ENCODE results near the gene CNTN6. TPM values are rescaled to one million over a fixed set of nuclear protein-coding genes. Genes with fewer than 3 reads are reported as not detected.

CNTN6 gene
- total and polyA plus RNA-seq, 2 experiments from 2014 or later, result not detected

- no peaks in the 10 kb centered on the region for H3K36me3 ChIP-seq (ENCODE audit: insufficient read depth)
- Mint-ChIP-seq H3K4me1 (no peaks in the 10 kb centered on the region), H3K27me3 (ENCODE audit: insufficient read depth, low read depth, poor library complexity) (peaks cover 2% of the 10 kb centered on the region), H3K27ac (no peak overlapping the region), H3K36me3 (ENCODE audit: low read depth) (peaks cover 14% of the 10 kb centered on the region; the same call in 1 of the 3 replicates), H3K4me3 (no peak overlapping the region), H3K9me3 (peaks cover 93% of the 10 kb centered on the region)
- H3K4me1 ChIP-seq (ENCODE audit: insufficient read depth), result peaks cover 5% of the 10 kb centered on the region; the same call in 1 of the 2 replicates
- H3K9me2 ChIP-seq (ENCODE audit: insufficient read depth), result no peaks in the 10 kb centered on the region
- H2AFZ ChIP-seq, result no peak overlapping the region
- H3F3A ChIP-seq (replicated peaks; ENCODE audit: low read depth), result no peaks in the 10 kb centered on the region
- H3K4me2 ChIP-seq, result no peak overlapping the region
- no peak for ATAC-seq
- no peak overlapping the region for H3K4me3 ChIP-seq
- no peaks in the 10 kb centered on the region for H3K79me2 ChIP-seq (replicated peaks; ENCODE audit: insufficient read depth)
- DNase-seq (ENCODE audit: low spot score), result no peak
- TF ChIP-seq CTCF (conservative IDR thresholded peaks at IDR 0.05; ENCODE audit: low read depth in 2 of 2) (no peak), EZH2phosphoT487 (IDR thresholded peaks at IDR 0.05; ENCODE audit: unreplicated experiment) (no peak)
- H3K27me3 ChIP-seq (ENCODE audit: insufficient read depth), result no peaks in the 10 kb centered on the region
- H4K20me1 ChIP-seq (replicated peaks; ENCODE audit: insufficient read depth), result no peaks in the 10 kb centered on the region
- no peak overlapping the region for H3K27ac ChIP-seq (ENCODE audit: low read depth)
These were observed 281.6 kb downstream of the CNTN6 start for GRCh38 chr3:1374471-1374870.

DNA sequence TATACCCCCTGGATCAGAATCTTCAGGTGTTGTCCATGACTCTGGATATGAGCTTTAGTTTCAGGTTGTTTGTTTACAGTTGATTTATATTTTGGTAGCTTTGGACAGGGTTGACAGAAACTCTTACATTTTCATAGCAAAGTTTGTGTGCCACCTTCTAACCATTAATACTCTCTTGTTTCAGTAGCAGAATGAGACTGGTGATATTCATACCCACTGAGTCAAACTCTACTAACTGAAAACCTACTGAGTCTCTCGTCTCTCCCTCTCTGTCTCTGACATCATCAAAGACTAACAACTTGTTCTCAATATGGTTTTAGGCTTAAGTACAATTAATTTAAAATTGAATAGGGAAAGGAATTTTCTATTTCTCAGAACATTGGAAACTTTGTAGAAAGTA is 282.3 kb downstream of the CNTN6 start:
- H3K27me3 Mint-ChIP-seq (ENCODE audit: insufficient read depth, low read depth, poor library complexity), result peaks cover 2% of the 10 kb centered on the region
- no peak for ATAC-seq

More for the DNA sequence above, 282.3 kb downstream of the CNTN6 start:
- H4K20me1 ChIP-seq (replicated peaks; ENCODE audit: insufficient read depth), result no peaks in the 10 kb centered on the region
- no peaks in the 10 kb centered on the region for H3K36me3 ChIP-seq (ENCODE audit: insufficient read depth)
- H3K9me3 Mint-ChIP-seq, result peaks cover 93% of the 10 kb centered on the region
- H3K27ac ChIP-seq (ENCODE audit: low read depth), result no peak overlapping the region
- peaks cover 5% of the 10 kb centered on the region; the same call in 1 of the 2 replicates for H3K4me1 ChIP-seq (ENCODE audit: insufficient read depth)
- H3K36me3 Mint-ChIP-seq (ENCODE audit: low read depth), result peaks cover 14% of the 10 kb centered on the region; the same call in 1 of the 3 replicates
- H3K27me3 ChIP-seq (ENCODE audit: insufficient read depth), result no peaks in the 10 kb centered on the region
- TF ChIP-seq STAT1 (IDR thresholded peaks at IDR 0.05; ENCODE audit: unreplicated experiment) (no peak), ZNF114 (CRISPR knock-in tag; IDR thresholded peaks at IDR 0.05) (no peak), CREB1 (CRISPR knock-in tag; IDR thresholded peaks at IDR 0.05; ENCODE audit: low read depth) (no peak), CTCF (conservative IDR thresholded peaks at IDR 0.05; ENCODE audit: low read depth in 2 of 2) (no peak), JUNB (IDR thresholded peaks at IDR 0.05; ENCODE audit: unreplicated experiment) (no peak), POLR2AphosphoS5 (IDR thresholded peaks at IDR 0.05; ENCODE audit: low read depth) (no peak)
- TF ChIP-seq, protein P1, sequence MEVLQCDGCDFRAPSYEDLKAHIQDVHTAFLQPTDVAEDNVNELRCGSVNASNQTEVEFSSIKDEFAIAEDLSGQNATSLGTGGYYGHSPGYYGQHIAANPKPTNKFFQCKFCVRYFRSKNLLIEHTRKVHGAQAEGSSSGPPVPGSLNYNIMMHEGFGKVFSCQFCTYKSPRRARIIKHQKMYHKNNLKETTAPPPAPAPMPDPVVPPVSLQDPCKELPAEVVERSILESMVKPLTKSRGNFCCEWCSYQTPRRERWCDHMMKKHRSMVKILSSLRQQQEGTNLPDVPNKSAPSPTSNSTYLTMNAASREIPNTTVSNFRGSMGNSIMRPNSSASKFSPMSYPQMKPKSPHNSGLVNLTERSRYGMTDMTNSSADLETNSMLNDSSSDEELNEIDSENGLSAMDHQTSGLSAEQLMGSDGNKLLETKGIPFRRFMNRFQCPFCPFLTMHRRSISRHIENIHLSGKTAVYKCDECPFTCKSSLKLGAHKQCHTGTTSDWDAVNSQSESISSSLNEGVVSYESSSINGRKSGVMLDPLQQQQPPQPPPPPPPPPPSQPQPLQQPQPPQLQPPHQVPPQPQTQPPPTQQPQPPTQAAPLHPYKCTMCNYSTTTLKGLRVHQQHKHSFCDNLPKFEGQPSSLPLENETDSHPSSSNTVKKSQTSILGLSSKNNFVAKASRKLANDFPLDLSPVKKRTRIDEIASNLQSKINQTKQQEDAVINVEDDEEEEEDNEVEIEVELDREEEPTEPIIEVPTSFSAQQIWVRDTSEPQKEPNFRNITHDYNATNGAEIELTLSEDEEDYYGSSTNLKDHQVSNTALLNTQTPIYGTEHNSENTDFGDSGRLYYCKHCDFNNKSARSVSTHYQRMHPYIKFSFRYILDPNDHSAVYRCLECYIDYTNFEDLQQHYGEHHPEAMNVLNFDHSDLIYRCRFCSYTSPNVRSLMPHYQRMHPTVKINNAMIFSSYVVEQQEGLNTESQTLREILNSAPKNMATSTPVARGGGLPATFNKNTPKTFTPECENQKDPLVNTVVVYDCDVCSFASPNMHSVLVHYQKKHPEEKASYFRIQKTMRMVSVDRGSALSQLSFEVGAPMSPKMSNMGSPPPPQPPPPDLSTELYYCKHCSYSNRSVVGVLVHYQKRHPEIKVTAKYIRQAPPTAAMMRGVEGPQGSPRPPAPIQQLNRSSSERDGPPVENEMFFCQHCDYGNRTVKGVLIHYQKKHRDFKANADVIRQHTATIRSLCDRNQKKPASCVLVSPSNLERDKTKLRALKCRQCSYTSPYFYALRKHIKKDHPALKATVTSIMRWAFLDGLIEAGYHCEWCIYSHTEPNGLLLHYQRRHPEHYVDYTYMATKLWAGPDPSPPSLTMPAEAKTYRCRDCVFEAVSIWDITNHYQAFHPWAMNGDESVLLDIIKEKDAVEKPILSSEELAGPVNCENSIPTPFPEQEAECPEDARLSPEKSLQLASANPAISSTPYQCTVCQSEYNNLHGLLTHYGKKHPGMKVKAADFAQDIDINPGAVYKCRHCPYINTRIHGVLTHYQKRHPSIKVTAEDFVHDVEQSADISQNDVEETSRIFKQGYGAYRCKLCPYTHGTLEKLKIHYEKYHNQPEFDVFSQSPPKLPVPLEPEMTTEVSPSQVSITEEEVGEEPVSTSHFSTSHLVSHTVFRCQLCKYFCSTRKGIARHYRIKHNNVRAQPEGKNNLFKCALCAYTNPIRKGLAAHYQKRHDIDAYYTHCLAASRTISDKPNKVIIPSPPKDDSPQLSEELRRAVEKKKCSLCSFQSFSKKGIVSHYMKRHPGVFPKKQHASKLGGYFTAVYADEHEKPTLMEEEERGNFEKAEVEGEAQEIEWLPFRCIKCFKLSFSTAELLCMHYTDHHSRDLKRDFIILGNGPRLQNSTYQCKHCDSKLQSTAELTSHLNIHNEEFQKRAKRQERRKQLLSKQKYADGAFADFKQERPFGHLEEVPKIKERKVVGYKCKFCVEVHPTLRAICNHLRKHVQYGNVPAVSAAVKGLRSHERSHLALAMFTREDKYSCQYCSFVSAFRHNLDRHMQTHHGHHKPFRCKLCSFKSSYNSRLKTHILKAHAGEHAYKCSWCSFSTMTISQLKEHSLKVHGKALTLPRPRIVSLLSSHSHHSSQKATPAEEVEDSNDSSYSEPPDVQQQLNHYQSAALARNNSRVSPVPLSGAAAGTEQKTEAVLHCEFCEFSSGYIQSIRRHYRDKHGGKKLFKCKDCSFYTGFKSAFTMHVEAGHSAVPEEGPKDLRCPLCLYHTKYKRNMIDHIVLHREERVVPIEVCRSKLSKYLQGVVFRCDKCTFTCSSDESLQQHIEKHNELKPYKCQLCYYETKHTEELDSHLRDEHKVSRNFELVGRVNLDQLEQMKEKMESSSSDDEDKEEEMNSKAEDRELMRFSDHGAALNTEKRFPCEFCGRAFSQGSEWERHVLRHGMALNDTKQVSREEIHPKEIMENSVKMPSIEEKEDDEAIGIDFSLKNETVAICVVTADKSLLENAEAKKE (CRISPR knock-in tag; IDR thresholded peaks at IDR 0.05), result no peak
- H2AFZ ChIP-seq, result no peak overlapping the region
- H3K79me2 ChIP-seq (replicated peaks; ENCODE audit: insufficient read depth), result no peaks in the 10 kb centered on the region
- H3K4me3 ChIP-seq, result no peak overlapping the region
- H3F3A ChIP-seq (replicated peaks; ENCODE audit: low read depth), result no peaks in the 10 kb centered on the region
- H3K4me2 ChIP-seq, result no peak overlapping the region
- no peak overlapping the region for H3K4me3 Mint-ChIP-seq
- H3K9me2 ChIP-seq (ENCODE audit: insufficient read depth), result no peaks in the 10 kb centered on the region
- H3K27ac Mint-ChIP-seq, result no peak overlapping the region
- no peak for DNase-seq (ENCODE audit: low spot score)
- no peaks in the 10 kb centered on the region for H3K4me1 Mint-ChIP-seq

Data from GM23338 (cell line).